DND-41 (cell line): ENCODE data around the gene KIF3B.

ENCODE experiments used
- ATAC-seq: fragments of 200-7000 bp; cut with Tn5 transposase; 3 replicates; pipeline ENCODE4 v1.9.1; 2021; ENCODE audit warnings: low read depth; ENCODE audit not compliant: insufficient read depth
- DNase-seq: peaks from one replicate; pipeline ENCODE4 v3.0.0-alpha.2; 2020
- H2AFZ ChIP-seq: 2 replicates; pipeline ENCODE4 v1.6.0; 2012; ENCODE audit warnings: low read depth, low read length
- H3K27ac ChIP-seq: 2 replicates; pipeline ENCODE4 v1.5.1; 2012; ENCODE audit warnings: low read length, inconsistent platforms
- H3K27me3 ChIP-seq: fragments of 200-600 bp; sonication (generic); 2 replicates; pipeline ENCODE4 v1.6.0; 2012; ENCODE audit warnings: low read length, mild to moderate bottlenecking, inconsistent platforms; ENCODE audit not compliant: insufficient read depth, poor library complexity
- H3K36me3 ChIP-seq: 2 replicates; pipeline ENCODE4 v1.5.1; 2012; ENCODE audit warnings: low read length, inconsistent platforms; ENCODE audit not compliant: insufficient read depth
- H3K4me1 ChIP-seq: 2 replicates; pipeline ENCODE4 v1.5.1; 2012; ENCODE audit warnings: mild to moderate bottlenecking, low read length; ENCODE audit not compliant: insufficient read depth
- H3K4me2 ChIP-seq: 2 replicates; pipeline ENCODE4 v1.6.0; 2012; ENCODE audit warnings: mild to moderate bottlenecking, moderate library complexity, low read length, inconsistent platforms; ENCODE audit not compliant: insufficient read depth
- H3K4me3 ChIP-seq, 2 experiments: fragments of 200-600 bp in 1 of 2; shearing (Covaris generic) in 1 of 2; 2 replicates each; pipeline ENCODE4 v1.5.1; 2012 to 2016; ENCODE audit warnings: inconsistent platforms in 2 of 2, low read length in 2 of 2, mild to moderate bottlenecking in 2 of 2, low read depth in 1 of 2, moderate library complexity in 1 of 2
- H3K79me2 ChIP-seq: 2 replicates; pipeline ENCODE4 v1.6.0; 2012; ENCODE audit warnings: low read length, inconsistent platforms; ENCODE audit not compliant: insufficient read depth
- H3K9ac ChIP-seq: 2 replicates; pipeline ENCODE4 v1.6.0; 2012; ENCODE audit warnings: low read depth, mild to moderate bottlenecking, inconsistent platforms, low read length, moderate library complexity
- H3K9me3 ChIP-seq: 2 replicates; pipeline ENCODE4 v1.5.1; 2012; ENCODE audit warnings: low read length, moderate library complexity, mild to moderate bottlenecking, inconsistent platforms; ENCODE audit not compliant: insufficient read depth, severe bottlenecking
- H4K20me1 ChIP-seq: 2 replicates; pipeline ENCODE4 v1.6.0; 2012; ENCODE audit warnings: low read length; ENCODE audit not compliant: insufficient read depth
- EZH2 ChIP-seq: IDR thresholded peaks from 3 replicates; pipeline ENCODE4 v1.6.1; 2012; ENCODE audit warnings: borderline replicate concordance, low read depth, mild to moderate bottlenecking, moderate library complexity, low read length, inconsistent platforms; ENCODE audit not compliant: severe bottlenecking
- TF ChIP-seq, protein P1 (sequence below): IDR thresholded peaks from 2 replicates; pipeline ENCODE4 v1.5.1; 2012; ENCODE audit warnings: borderline replicate concordance, low read length, moderate library complexity, mild to moderate bottlenecking; ENCODE audit not compliant: poor library complexity, severe bottlenecking; ENCODE audit errors: extremely low read depth

KIF3B gene

DNA sequence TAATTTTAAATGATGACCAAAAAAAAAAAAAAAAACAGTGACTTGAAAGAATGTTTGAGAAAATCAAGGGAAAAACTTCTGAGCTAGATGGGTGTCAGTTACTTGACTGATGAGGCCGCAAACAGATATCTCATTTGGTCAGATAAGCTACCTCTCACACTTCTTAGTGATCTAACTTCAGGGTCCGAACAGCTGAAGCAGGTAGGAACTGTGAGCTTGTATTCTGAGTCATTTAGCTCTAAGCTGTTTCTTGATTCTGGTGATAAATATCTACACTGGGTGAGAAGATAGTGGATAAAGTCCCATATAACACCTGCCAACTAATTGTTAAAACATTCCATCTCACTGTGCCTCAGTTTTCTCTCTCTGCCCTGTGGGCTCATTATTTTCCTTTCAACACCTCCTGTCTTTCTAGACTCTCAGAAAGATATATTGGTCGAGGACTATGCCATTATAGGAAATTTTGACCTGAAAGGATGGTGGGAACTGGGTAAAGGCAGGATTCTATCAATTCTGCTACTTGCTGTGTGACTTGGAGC lies 7.7 kb downstream of the KIF3B start:
- DNase-seq (no peak), ATAC-seq (no peak)
- Histone ChIP-seq H3K79me2 (peaks cover 23% of the 10 kb centered on the region; the same call in 1 of the 2 replicates), H4K20me1 (no peaks in the 10 kb centered on the region), H3K4me3 (no peak overlapping the region), H3K9ac (no peak overlapping the region), H3K9me3 (no peaks in the 10 kb centered on the region), H3K36me3 (peaks cover 9% of the 10 kb centered on the region; the same call in 1 of the 2 replicates), H3K4me2 (no peak overlapping the region), H3K27ac (no peak overlapping the region), H3K4me1 (no peaks in the 10 kb centered on the region), H3K27me3 (no peaks in the 10 kb centered on the region), H2AFZ (no peak overlapping the region)
- no peak for TF ChIP-seq EZH2
- TF ChIP-seq, protein P1, sequence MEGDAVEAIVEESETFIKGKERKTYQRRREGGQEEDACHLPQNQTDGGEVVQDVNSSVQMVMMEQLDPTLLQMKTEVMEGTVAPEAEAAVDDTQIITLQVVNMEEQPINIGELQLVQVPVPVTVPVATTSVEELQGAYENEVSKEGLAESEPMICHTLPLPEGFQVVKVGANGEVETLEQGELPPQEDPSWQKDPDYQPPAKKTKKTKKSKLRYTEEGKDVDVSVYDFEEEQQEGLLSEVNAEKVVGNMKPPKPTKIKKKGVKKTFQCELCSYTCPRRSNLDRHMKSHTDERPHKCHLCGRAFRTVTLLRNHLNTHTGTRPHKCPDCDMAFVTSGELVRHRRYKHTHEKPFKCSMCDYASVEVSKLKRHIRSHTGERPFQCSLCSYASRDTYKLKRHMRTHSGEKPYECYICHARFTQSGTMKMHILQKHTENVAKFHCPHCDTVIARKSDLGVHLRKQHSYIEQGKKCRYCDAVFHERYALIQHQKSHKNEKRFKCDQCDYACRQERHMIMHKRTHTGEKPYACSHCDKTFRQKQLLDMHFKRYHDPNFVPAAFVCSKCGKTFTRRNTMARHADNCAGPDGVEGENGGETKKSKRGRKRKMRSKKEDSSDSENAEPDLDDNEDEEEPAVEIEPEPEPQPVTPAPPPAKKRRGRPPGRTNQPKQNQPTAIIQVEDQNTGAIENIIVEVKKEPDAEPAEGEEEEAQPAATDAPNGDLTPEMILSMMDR: no peak

DNA sequence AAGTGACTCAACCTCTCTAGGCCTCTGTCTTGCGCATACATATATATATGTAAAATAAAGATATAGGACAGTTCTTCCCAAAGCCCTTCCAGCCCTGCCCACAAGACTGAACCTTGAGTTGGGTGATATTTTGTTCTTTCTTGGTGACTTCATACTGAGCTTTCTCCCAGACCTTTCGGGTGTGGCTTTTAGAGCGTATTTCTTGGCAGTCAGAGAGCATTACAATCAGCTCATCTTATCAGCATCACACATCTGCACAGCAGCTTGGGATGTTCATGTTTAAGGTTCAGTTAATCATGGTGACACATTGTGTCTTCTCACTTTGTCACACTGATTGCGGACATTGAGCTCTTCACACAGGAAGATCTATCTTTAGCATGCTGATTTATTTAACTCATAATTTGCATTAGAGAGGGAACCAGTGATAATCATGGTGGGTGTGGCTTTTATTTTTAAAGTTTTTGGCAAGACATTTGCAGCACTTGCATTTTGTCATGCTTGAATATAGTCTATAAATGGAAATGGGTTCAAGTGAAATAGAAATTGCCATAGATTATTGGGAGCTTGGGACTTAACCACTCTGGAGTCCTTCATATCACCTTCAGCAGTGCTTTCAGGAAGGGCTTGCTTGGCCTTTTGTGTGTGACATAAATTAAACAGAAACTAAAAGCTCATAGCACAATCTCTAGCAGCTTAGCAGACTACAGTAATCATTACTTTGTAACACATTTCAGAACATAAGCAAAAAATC lies 8.3 kb downstream of the KIF3B start:
- Histone ChIP-seq H3K27me3 (no peaks in the 10 kb centered on the region), H3K9ac (no peak overlapping the region), H3K4me1 (no peaks in the 10 kb centered on the region), H3K36me3 (peaks cover 8% of the 10 kb centered on the region; the same call in 1 of the 2 replicates), H2AFZ (no peak overlapping the region), H3K4me3 (no peak overlapping the region), H3K9me3 (no peaks in the 10 kb centered on the region), H3K79me2 (peaks cover 24% of the 10 kb centered on the region; the same call in 1 of the 2 replicates), H3K4me2 (no peak overlapping the region), H4K20me1 (no peaks in the 10 kb centered on the region), H3K27ac (no peak overlapping the region)
- TF ChIP-seq, protein P1: no peak
- no peak for TF ChIP-seq EZH2
- ATAC-seq (0 out of 3 replicates have a peak, but pooled peaks have one; percentile 33), DNase-seq (peak; percentile 20)

DNA sequence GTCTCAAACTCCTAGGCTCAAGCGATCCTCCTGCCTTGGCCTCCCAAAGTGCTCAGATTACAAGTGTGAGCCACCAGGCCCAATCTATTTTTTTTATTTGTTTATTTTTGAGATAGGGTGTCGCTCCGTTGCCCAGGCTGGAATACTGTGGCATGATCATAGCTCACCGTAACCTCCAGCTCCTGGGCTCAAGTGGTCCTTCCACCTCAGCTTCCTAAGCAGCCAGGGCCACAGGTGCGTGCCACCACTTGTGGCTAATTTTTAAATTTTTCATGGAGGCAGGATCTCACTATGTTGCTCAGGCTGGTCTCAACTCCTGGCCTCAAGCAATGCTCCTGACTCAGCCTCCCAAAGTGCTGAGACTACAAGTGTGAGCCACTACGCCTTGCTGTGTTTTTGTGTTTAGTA lies 9.8 kb downstream of the KIF3B start:
- no peak for ATAC-seq
- Histone ChIP-seq H3K4me3 (no peak overlapping the region), H3K9ac (no peak overlapping the region), H3K4me1 (no peaks in the 10 kb centered on the region), H3K36me3 (peaks cover 6% of the 10 kb centered on the region; the same call in 1 of the 2 replicates), H3K27ac (no peak overlapping the region), H3K9me3 (no peaks in the 10 kb centered on the region), H4K20me1 (no peaks in the 10 kb centered on the region), H3K79me2 (peaks cover 20% of the 10 kb centered on the region; the same call in 1 of the 2 replicates), H3K4me2 (no peak overlapping the region), H3K27me3 (no peaks in the 10 kb centered on the region), H2AFZ (no peak overlapping the region)
- TF ChIP-seq, protein P1: no peak
- no peak for TF ChIP-seq EZH2
- DNase-seq: no peak
